ENCODE data around the gene TSPAN14. TPM values are rescaled to one million over a fixed set of nuclear protein-coding genes. Genes with fewer than 3 reads are reported as not detected.

The TSPAN14 gene
- total RNA-seq, 4 donors from 2014 or later = 61.6 to 83.4 (median 77.9) TPM

GRCh38 chr10:80486785-80487420, 32.8 kb downstream of the TSPAN14 start:
- Histone ChIP-seq H3K27ac (peak overlapping the region in 2 of 3 donors; percentile 49 to 67), H3K36me3 (peaks cover 0 to 14% of the 10 kb centered on the region in 2 donors), H3K4me3 (replicated peaks in 1 of 3) (no peak overlapping the region), H3K4me1 (peaks cover 60 to 74% of the 10 kb centered on the region in 2 donors), H3K27me3 (no peaks in the 10 kb centered on the region), H3K9me3 (no peaks in the 10 kb centered on the region)
- intact Hi-C loops (cut with DNase I) = no loop called here
- TF ChIP-seq CTCF (IDR thresholded peaks at IDR 0.05) (no peak), POLR2A (IDR thresholded peaks at IDR 0.05) (no peak)
- no peak for DNase-seq
- 77 to 94% methylated on average over 9 of the region's 9 CpGs for WGBS, 2 donors

GRCh38 chr10:80487421-80487785, 33.3 kb downstream of the TSPAN14 start:
- no peaks in the 10 kb centered on the region for H3K27me3 ChIP-seq
- H3K4me1 ChIP-seq = peaks cover 64 to 76% of the 10 kb centered on the region in 2 donors
- no peak overlapping the region for H3K4me3 ChIP-seq (replicated peaks in 1 of 3)
- no peak for DNase-seq
- H3K36me3 ChIP-seq = peaks cover 0 to 14% of the 10 kb centered on the region in 2 donors
- H3K27ac ChIP-seq = peak overlapping the region; percentile 49 to 67 (median 64)
- no peaks in the 10 kb centered on the region for H3K9me3 ChIP-seq
- WGBS, 2 donors = 91 to 93% methylated on average over 3 to 4 of the region's 4 CpGs
- intact Hi-C loops (cut with DNase I) = no loop called here
- TF ChIP-seq POLR2A (IDR thresholded peaks at IDR 0.05) (no peak), CTCF (IDR thresholded peaks at IDR 0.05) (no peak)

- Histone ChIP-seq H3K36me3 (peaks cover 0 to 14% of the 10 kb centered on the region in 2 donors), H3K27ac (peak overlapping the region; percentile 49 to 67 (median 64)), H3K27me3 (no peaks in the 10 kb centered on the region), H3K9me3 (no peaks in the 10 kb centered on the region), H3K4me1 (peaks cover 70 to 74% of the 10 kb centered on the region in 2 donors), H3K4me3 (replicated peaks in 1 of 3) (no peak overlapping the region)
- intact Hi-C loops (cut with DNase I) = no loop called here
- no peak for DNase-seq
- TF ChIP-seq POLR2A (IDR thresholded peaks at IDR 0.05) = no peak
- TF ChIP-seq CTCF (IDR thresholded peaks at IDR 0.05) = no peak
- 73 to 74% methylated on average over 9 to 10 of the region's 14 CpGs for WGBS, 2 donors
Observed at GRCh38 chr10:80487791-80488538, 33.9 kb downstream of the TSPAN14 start.

GRCh38 chr10:80488539-80489066, 34.5 kb downstream of the TSPAN14 start:
- Histone ChIP-seq H3K27me3 (no peaks in the 10 kb centered on the region), H3K36me3 (peaks cover 0 to 14% of the 10 kb centered on the region in 2 donors), H3K9me3 (no peaks in the 10 kb centered on the region), H3K4me3 (replicated peaks in 1 of 3) (no peak overlapping the region), H3K27ac (peak overlapping the region; percentile 49 to 67 (median 64)), H3K4me1 (peaks cover 69 to 74% of the 10 kb centered on the region in 2 donors)
- intact Hi-C loops (cut with DNase I) = no loop called here
- WGBS, 2 donors = 56 to 59% methylated on average over 6 of the region's 6 CpGs
- TF ChIP-seq CTCF (IDR thresholded peaks at IDR 0.05) = no peak
- no peak for TF ChIP-seq POLR2A (IDR thresholded peaks at IDR 0.05)
- peak; percentile 72 to 76 for DNase-seq
